ENCODE measurements around the gene ZNRF3.

DNA sequence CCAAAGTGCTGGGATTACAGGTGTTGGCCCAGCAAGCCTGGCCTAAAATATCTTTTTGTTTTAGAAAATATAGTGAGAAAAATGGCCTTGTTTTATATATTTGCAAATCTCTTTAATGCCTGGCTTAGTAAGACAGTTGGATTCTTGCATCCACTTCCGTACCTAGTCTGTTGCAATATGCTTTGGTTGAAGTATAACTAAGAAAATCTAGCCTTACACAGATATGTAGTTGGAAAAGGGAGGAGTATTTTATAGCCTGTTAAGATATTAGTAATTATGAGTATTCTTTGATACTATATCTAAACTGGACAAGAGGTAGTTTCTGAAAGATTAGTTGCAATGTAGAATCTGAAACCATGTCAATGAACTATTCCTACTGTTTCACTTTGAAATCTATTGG, 65.1 kb downstream of the ZNRF3 start:
- TF ChIP-seq, protein P1, sequence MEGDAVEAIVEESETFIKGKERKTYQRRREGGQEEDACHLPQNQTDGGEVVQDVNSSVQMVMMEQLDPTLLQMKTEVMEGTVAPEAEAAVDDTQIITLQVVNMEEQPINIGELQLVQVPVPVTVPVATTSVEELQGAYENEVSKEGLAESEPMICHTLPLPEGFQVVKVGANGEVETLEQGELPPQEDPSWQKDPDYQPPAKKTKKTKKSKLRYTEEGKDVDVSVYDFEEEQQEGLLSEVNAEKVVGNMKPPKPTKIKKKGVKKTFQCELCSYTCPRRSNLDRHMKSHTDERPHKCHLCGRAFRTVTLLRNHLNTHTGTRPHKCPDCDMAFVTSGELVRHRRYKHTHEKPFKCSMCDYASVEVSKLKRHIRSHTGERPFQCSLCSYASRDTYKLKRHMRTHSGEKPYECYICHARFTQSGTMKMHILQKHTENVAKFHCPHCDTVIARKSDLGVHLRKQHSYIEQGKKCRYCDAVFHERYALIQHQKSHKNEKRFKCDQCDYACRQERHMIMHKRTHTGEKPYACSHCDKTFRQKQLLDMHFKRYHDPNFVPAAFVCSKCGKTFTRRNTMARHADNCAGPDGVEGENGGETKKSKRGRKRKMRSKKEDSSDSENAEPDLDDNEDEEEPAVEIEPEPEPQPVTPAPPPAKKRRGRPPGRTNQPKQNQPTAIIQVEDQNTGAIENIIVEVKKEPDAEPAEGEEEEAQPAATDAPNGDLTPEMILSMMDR (IDR thresholded peaks at IDR 0.05; ENCODE audit: insufficient read depth, low read depth, low read length), result no peak
- no peak for TF ChIP-seq EZH2 (IDR thresholded peaks at IDR 0.05; ENCODE audit: insufficient read depth, low read length)
